K562 (cell line): ENCODE data around the gene COMMD4. TPM values are rescaled to one million over a fixed set of nuclear protein-coding genes. Genes with fewer than 3 reads are reported as not detected.

Experiments
- ARNT ChIP-seq, 2 experiments: fragments of 450-650 bp; IDR thresholded peaks; 2 replicates each; pipeline ENCODE4 v1.6.1; 2016; ENCODE audit warnings: mild to moderate bottlenecking in 1 of 2
- ATF2 ChIP-seq: sonication (generic); formaldehyde crosslinking; IDR thresholded peaks from 2 replicates; pipeline ENCODE4 v1.8.1; 2022; ENCODE audit warnings: missing genetic modification reagents
- BCOR ChIP-seq: fragments of 450-650 bp; IDR thresholded peaks from 2 replicates; pipeline ENCODE4 v1.6.1; 2016
- CBX1 ChIP-seq: sonication (generic); IDR thresholded peaks from 2 replicates; pipeline ENCODE4 v1.6.1; 2016; ENCODE audit warnings: antibody characterized with exemption, low read depth, mild to moderate bottlenecking
- CBX5 ChIP-seq: IDR thresholded peaks from 2 replicates; pipeline ENCODE4 v1.6.1; 2014; ENCODE audit warnings: low read depth, borderline replicate concordance
- CTCFL ChIP-seq: IDR thresholded peaks from 2 replicates; pipeline ENCODE4 v1.6.1; 2011; ENCODE audit warnings: borderline replicate concordance, low read depth, mild to moderate bottlenecking, moderate library complexity, low read length; ENCODE audit not compliant: insufficient read depth, poor library complexity, severe bottlenecking
- ESRRB ChIP-seq: fragments of 250-450 bp; sonication (Bioruptor Pico); IDR thresholded peaks from 2 replicates; pipeline ENCODE4 v1.5.0; 2020; ENCODE audit warnings: mild to moderate bottlenecking, moderate library complexity, borderline replicate concordance
- KDM1A ChIP-seq, 2 experiments: fragments of 450-650 bp; IDR thresholded peaks; 2 replicates each; pipeline ENCODE4 v1.6.1; 2016; ENCODE audit warnings: mild to moderate bottlenecking in 2 of 2
- MXD1 ChIP-seq: fragments of 250-450 bp; sonication (Bioruptor Pico); IDR thresholded peaks from 2 replicates; pipeline ENCODE4 v1.8.0; 2021; ENCODE audit warnings: borderline replicate concordance, mild to moderate bottlenecking, moderate library complexity; ENCODE audit not compliant: poor library complexity, severe bottlenecking
- POU5F1 ChIP-seq: fragments of 150-350 bp; IDR thresholded peaks from 2 replicates; pipeline ENCODE4 v1.6.1; 2014; ENCODE audit warnings: borderline replicate concordance, low read length, low read depth, mild to moderate bottlenecking; ENCODE audit not compliant: partially characterized antibody
- RBBP5 ChIP-seq: fragments of 200-600 bp; sonication (generic); IDR thresholded peaks from 2 replicates; pipeline ENCODE4 v1.6.1; 2012; ENCODE audit warnings: borderline replicate concordance, mild to moderate bottlenecking, low read length, control low read depth, inconsistent platforms; ENCODE audit not compliant: insufficient read depth, poor library complexity, severe bottlenecking
- ZNF445 ChIP-seq: fragments of 250-450 bp; sonication (Bioruptor Pico); IDR thresholded peaks from 2 replicates; pipeline ENCODE4 v1.4.0; 2020; ENCODE audit warnings: low read depth, mild to moderate bottlenecking, moderate library complexity
- ZNF592 ChIP-seq: fragments of 450-650 bp; IDR thresholded peaks from 2 replicates; pipeline ENCODE4 v1.6.1; 2017; ENCODE audit warnings: antibody characterized with exemption, mild to moderate bottlenecking
- polyA plus RNA-seq, 8 experiments: library from polyadenylated mRNA; depleted of rRNA in 4 of 8; stranded (reverse) in 5 of 8; unstranded in 3 of 8; fragments of >200 nt; fragmentation: Nextera tagmentation in 2 of 8; fragmentation: Illumina TruSeq in 1 of 8; extraction: Ambion mirVana in 2 of 8; extraction: Trizol in 1 of 8; gene quantifications; 2 replicates each; pipeline versions ENCODE4 v1.2.1 to v1.2.3, GENCODE V29; 2011 to 2014; ENCODE audit warnings: inconsistent platforms in 1 of 8, missing spikeins in 1 of 8
- total RNA-seq, 7 experiments: library from RNA; depleted of rRNA in 6 of 7; stranded (reverse); fragments of >200 nt in 6 of 7; fragmentation: Illumina TruSeq in 2 of 7; extraction: Trizol in 2 of 7; gene quantifications; 2 replicates each; pipeline versions ENCODE4 v1.2.1 to v1.2.3, GENCODE V29; 2011 to 2021; ENCODE audit warnings: low replicate concordance in 1 of 7
- TF ChIP-seq, protein P1 (sequence below): fragments of 250-450 bp; sonication (Bioruptor Pico); IDR thresholded peaks from 2 replicates; pipeline ENCODE4 v1.5.0; 2022; ENCODE audit warnings: mild to moderate bottlenecking

COMMD4 gene
- total and polyA plus RNA-seq, 9 of the 15 experiments (the other 6 are each of a cell fraction or from before 2014, with no cell fraction given) = 20.4 to 140 (median 63.9) TPM

DNA sequence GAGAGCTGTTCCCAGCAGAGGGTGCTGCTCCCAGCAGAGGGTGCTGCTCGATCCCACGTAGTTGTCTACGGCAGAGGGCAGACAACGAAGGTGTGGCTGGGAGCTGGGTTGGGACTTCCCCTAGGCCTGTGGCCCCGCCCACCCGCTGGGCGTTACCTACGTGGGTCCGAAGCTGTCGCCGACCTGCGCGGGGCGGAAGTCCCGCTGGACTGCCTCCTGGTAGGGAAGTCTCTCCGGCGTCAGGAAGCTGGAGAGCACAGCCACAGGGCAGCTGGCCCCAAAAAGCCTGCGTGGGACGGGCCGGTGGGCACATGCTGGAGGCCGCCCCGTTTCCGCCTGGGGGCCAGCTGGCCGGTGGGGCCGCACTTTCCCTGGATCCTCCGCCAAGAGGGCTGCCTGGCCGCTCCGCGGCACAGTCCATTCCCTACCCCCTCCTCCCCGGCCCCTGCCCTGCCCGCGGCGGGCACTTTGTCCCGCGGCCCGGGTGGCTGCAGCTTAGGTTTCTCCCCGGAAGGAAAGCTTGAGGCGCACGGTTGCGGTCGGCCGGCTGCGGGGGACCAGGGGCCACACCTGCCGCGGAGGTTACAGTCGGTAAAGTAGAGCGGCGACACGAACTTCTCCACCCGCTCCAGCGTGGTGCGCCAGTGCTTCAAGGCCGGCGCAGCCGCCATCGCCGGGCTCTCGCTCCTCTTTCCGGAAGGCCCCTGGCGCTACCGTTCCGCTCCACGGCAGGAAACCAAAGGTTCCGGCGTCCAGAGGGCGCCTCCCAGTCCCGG lies 32.2 kb downstream of the COMMD4 start, which contains the start of gene MAN2C1 (continued):
- no peak for TF ChIP-seq MXD1
- no peak for TF ChIP-seq ATF2
- TF ChIP-seq KDM1A (IDR thresholded peaks at IDR 0.05) = no peak
- TF ChIP-seq ZNF592 = no peak
- TF ChIP-seq, protein P1, sequence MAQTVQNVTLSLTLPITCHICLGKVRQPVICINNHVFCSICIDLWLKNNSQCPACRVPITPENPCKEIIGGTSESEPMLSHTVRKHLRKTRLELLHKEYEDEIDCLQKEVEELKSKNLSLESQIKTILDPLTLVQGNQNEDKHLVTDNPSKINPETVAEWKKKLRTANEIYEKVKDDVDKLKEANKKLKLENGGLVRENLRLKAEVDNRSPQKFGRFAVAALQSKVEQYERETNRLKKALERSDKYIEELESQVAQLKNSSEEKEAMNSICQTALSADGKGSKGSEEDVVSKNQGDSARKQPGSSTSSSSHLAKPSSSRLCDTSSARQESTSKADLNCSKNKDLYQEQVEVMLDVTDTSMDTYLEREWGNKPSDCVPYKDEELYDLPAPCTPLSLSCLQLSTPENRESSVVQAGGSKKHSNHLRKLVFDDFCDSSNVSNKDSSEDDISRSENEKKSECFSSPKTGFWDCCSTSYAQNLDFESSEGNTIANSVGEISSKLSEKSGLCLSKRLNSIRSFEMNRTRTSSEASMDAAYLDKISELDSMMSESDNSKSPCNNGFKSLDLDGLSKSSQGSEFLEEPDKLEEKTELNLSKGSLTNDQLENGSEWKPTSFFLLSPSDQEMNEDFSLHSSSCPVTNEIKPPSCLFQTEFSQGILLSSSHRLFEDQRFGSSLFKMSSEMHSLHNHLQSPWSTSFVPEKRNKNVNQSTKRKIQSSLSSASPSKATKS (CRISPR knock-in tag) = no peak
- peak; percentile 89 for TF ChIP-seq RBBP5
- TF ChIP-seq ARNT (IDR thresholded peaks at IDR 0.05) = peak; percentile 56 to 62; a peak in 1 of 4 replicates
- no peak; the same call in none of the 2 replicates for TF ChIP-seq CBX1
- TF ChIP-seq ESRRB (CRISPR knock-in tag) = no peak
- 0 out of 2 replicates have a peak, but pooled peaks have one; percentile 19 for TF ChIP-seq BCOR
- no peak for TF ChIP-seq CBX5
- TF ChIP-seq CTCFL = peak; percentile 84
- no peak for TF ChIP-seq ZNF445 (CRISPR knock-in tag)
- TF ChIP-seq POU5F1 = peak; percentile 45
